CD4-positive, alpha-beta memory T cell (primary cell): ENCODE results near the gene CRIP3. TPM values are rescaled to one million over a fixed set of nuclear protein-coding genes. Genes with fewer than 3 reads are reported as not detected.

Experiments used
- CTCF ChIA-PET: fragments of 350-600 bp; sonication (Branson Sonifier 250); formaldehyde crosslinking; loops from one replicate; lab custom pipeline; 2021; ENCODE audit warnings: inconsistent platforms; ENCODE audit not compliant: partially characterized antibody; lab: Charles Lee
- POLR2A ChIA-PET: fragments of 350-600 bp; sonication (Branson Sonifier 250); formaldehyde crosslinking; loops from one replicate; lab custom pipeline; 2021; ENCODE audit not compliant: partially characterized antibody; lab: Charles Lee
- DNase-seq, 5 donors: peaks; one replicate each; pipeline versions ENCODE4 v3.0.0 to v3.0.0-alpha.2; 2020 to 2022; ENCODE audit warnings: mixed read lengths in 1 of 5
- H3K27ac ChIP-seq: one replicate; pipeline ENCODE4 v1.7.0; 2013; ENCODE audit warnings: low read depth, low read length
- H3K27me3 ChIP-seq: 2 replicates; pipeline ENCODE4 v1.7.0; 2013; ENCODE audit warnings: mild to moderate bottlenecking, low read length, moderate library complexity; ENCODE audit not compliant: insufficient read depth
- H3K36me3 ChIP-seq: 2 replicates; pipeline ENCODE4 v1.7.0; 2013; ENCODE audit warnings: mild to moderate bottlenecking, low read length, moderate library complexity; ENCODE audit not compliant: insufficient read depth
- H3K4me1 ChIP-seq: 2 replicates; pipeline ENCODE4 v1.7.0; 2013; ENCODE audit warnings: mild to moderate bottlenecking, low read length, moderate library complexity; ENCODE audit not compliant: insufficient read depth
- H3K4me3 ChIP-seq, 2 donors: one replicate each; pipeline ENCODE4 v1.7.0; 2013; ENCODE audit warnings: low read length in 2 of 2, mild to moderate bottlenecking in 1 of 2
- H3K9me3 ChIP-seq, 2 donors: one replicate each; pipeline ENCODE4 v1.7.0; 2013; ENCODE audit warnings: low read length in 2 of 2, control low read depth in 1 of 2; ENCODE audit not compliant: control insufficient read depth in 1 of 2
- H3K27ac Mint-ChIP-seq, 7 donors: one replicate each; pipeline ENCODE4 v1.8.0; 2020 to 2021; ENCODE audit warnings: mixed read lengths in 7 of 7, mild to moderate bottlenecking in 6 of 7, inconsistent platforms in 3 of 7, moderate library complexity in 3 of 7
- H3K27me3 Mint-ChIP-seq, 2 donors: one replicate each; pipeline ENCODE4 v1.8.0; 2020 to 2021; ENCODE audit warnings: mixed read lengths in 2 of 2
- H3K36me3 Mint-ChIP-seq, 2 donors: one replicate each; pipeline ENCODE4 v1.8.0; 2020 to 2021; ENCODE audit warnings: mixed read lengths in 2 of 2, inconsistent platforms in 1 of 2, mild to moderate bottlenecking in 1 of 2
- H3K4me1 Mint-ChIP-seq, 4 donors: one replicate each; pipeline ENCODE4 v1.8.0; 2020 to 2021; ENCODE audit warnings: mixed read lengths in 4 of 4, mild to moderate bottlenecking in 1 of 4
- H3K4me3 Mint-ChIP-seq, 8 donors: one replicate each; pipeline ENCODE4 v1.8.0; 2020 to 2021; ENCODE audit warnings: mixed read lengths in 8 of 8, mild to moderate bottlenecking in 7 of 8, moderate library complexity in 6 of 8, inconsistent platforms in 3 of 8
- H3K9me3 Mint-ChIP-seq, 8 donors: one replicate each; pipeline ENCODE4 v1.8.0; 2020 to 2021; ENCODE audit warnings: mixed read lengths in 8 of 8, mild to moderate bottlenecking in 5 of 8, inconsistent platforms in 3 of 8, moderate library complexity in 1 of 8
- intact Hi-C: fragments of 100-400 bp; cut with micrococcal nuclease; formaldehyde crosslinking; loops from one replicate; pipeline ENCODE4 v1.15.1; 2023
- polyA plus RNA-seq, 2 donors: library from polyadenylated mRNA; unstranded; fragments of 300-500 nt; fragmentation: Illumina TruSeq; gene quantifications; one replicate each; pipeline ENCODE4 v1.2.3, GENCODE V29; 2021
- total RNA-seq, 2 experiments: library from RNA; stranded (reverse); gene quantifications; one replicate each; pipeline ENCODE4 v1.2.3, GENCODE V29; 2021

CRIP3 gene
- total and polyA plus RNA-seq, 4 experiments from 2014 or later = 1.9 to 3.0 TPM; not detected in 2

DNA sequence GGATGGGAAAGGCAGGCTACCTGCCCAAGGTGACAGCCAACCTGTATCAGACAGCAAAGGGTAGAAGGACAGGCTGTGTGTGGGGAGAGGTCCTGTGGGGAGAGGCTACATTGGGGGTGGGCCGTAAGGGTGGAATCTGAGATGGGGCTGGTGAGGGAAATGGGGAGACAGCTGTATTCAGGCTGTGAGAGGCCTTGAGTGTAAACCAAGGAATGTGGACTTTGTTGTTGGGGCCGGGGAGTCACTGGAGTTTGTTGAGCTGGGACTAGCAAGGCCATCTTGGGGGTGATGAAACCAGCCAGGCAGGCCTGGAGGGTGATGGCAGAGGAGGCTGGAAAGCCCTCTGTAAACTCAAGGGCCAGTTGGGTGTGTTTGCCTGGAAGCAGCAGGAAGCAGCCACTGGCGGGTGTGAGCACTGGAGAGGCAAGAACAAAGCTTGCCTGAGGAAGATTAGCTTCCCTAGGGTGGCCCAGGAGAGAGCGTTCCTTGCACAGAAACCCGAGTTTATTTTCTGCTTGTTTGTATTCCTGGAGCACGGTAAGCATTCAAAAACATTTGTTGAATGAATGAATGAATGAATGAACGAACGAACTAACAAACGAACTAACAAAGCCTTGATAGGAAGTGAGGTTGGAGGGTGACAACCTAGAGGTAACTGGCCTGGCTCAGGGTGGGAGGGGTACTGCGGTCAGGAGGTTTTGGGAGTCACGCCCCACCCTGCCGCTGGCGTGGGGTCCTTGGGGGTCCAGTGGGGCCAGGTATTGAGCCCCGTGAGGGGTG, 46.4 kb downstream of the CRIP3 start:
- DNase-seq = no peak
- no peaks in the 10 kb centered on the region for H3K36me3 Mint-ChIP-seq
- intact Hi-C loops = loop anchor here (2.0 kb wide), 1 partner anchor 73 kb away; no protein-coding TSS in a partner anchor
- ChIA-PET CTCF (interaction anchor here (1.3 to 6.4 kb wide), 7 partner anchors 33 to 244 kb away, joined by 3 to 70 read pairs (median 8); partner anchors contain the start of genes CRIP3 and DNPH1), POLR2A (interaction anchor here (1.1 kb wide), 1 partner anchor 38 kb away, joined by 3 read pairs; no protein-coding TSS in a partner anchor)
- Histone ChIP-seq H3K27me3 (no peaks in the 10 kb centered on the region), H3K27ac (no peak overlapping the region), H3K36me3 (no peaks in the 10 kb centered on the region), H3K4me1 (no peaks in the 10 kb centered on the region), H3K4me3 (no peak overlapping the region), H3K9me3 (no peaks in the 10 kb centered on the region)
- peaks cover 1 to 4% (median 3%) of the 10 kb centered on the region in 4 donors for H3K4me1 Mint-ChIP-seq
- peaks cover 0 to 3% of the 10 kb centered on the region in 2 donors for H3K27me3 Mint-ChIP-seq
- no peaks in the 10 kb centered on the region for H3K9me3 Mint-ChIP-seq
- H3K27ac Mint-ChIP-seq = peak overlapping the region in 1 of 7 donors; percentile 29
- no peak overlapping the region for H3K4me3 Mint-ChIP-seq

DNA sequence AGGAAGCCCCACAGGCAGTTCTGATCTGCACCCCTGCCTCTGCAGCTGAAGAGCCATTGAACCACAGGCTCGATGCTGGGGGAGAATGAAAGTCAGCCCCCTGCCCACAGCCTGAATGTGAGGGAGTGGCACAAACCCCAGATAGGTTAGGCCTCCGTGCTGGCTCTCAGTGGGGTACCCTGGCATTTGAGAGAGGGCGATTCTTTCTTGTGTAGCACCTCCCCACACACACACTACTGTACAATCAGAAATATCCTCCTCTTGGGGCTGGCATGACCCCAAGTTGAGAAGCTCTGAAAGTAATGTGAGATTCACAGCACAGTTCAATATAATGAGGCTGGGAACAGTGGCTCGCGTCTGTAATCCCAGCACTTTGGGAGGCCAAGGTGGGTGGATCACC, 47.4 kb downstream of the CRIP3 start:
- POLR2A ChIA-PET = interaction anchor here (0.5 kb wide), 1 partner anchor 166 kb away, joined by 4 read pairs; the partner anchor contains the start of gene ABCC10
- no peak for DNase-seq
- H3K36me3 ChIP-seq = no peaks in the 10 kb centered on the region
- no peak overlapping the region for H3K4me3 ChIP-seq
- no peaks in the 10 kb centered on the region for H3K4me1 ChIP-seq
- Mint-ChIP-seq H3K36me3 (no peaks in the 10 kb centered on the region), H3K9me3 (no peaks in the 10 kb centered on the region), H3K27ac (no peak overlapping the region), H3K4me3 (no peak overlapping the region), H3K27me3 (peaks cover 0 to 3% of the 10 kb centered on the region in 2 donors), H3K4me1 (peaks cover 1 to 7% (median 4%) of the 10 kb centered on the region in 4 donors)
- intact Hi-C loops = no loop called here
- H3K27me3 ChIP-seq = no peaks in the 10 kb centered on the region
- CTCF ChIA-PET = interaction anchor here (1.3 to 6.4 kb wide), 6 partner anchors 32 to 245 kb away, joined by 3 to 70 read pairs (median 8); partner anchors contain the start of genes CRIP3 and DNPH1
- H3K9me3 ChIP-seq = no peaks in the 10 kb centered on the region
- H3K27ac ChIP-seq = no peak overlapping the region

DNA sequence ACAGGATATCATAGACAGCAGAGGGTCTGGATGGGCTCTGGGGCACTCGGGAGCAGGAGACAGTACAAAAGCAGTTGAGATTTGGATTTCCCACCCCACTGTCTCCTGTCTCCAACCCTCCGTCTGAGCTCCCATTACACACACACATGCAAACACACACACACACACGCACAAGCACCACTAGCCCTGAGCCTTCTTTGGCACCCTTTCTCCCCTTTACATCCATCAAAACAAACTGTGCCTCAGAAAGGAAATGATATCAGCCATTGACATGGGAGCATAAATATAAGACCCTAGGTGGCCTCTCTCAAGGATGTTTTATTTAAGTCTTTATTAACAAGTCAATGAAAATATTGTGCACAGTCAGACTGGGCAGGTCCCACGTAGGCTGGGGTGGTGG, 47.8 kb downstream of the CRIP3 start:
- POLR2A ChIA-PET = interaction anchor here (0.5 kb wide), 1 partner anchor 166 kb away, joined by 4 read pairs; the partner anchor contains the start of gene ABCC10
- H3K27me3 Mint-ChIP-seq = peaks cover 0 to 4% of the 10 kb centered on the region in 2 donors
- peak overlapping the region in 1 of 7 donors; percentile 56 for H3K27ac Mint-ChIP-seq
- Histone ChIP-seq H3K36me3 (no peaks in the 10 kb centered on the region), H3K9me3 (no peaks in the 10 kb centered on the region), H3K27me3 (no peaks in the 10 kb centered on the region), H3K4me1 (no peaks in the 10 kb centered on the region), H3K27ac (no peak overlapping the region), H3K4me3 (no peak overlapping the region)
- no peak for DNase-seq
- no peak overlapping the region for H3K4me3 Mint-ChIP-seq
- CTCF ChIA-PET = interaction anchor here (2.4 to 6.4 kb wide), 3 partner anchors 32 to 246 kb away, joined by 9 to 70 read pairs (median 41); partner anchors contain the start of gene DNPH1
- intact Hi-C loops = no loop called here
- no peaks in the 10 kb centered on the region for H3K9me3 Mint-ChIP-seq
- no peaks in the 10 kb centered on the region for H3K36me3 Mint-ChIP-seq
- H3K4me1 Mint-ChIP-seq = peaks cover 1 to 7% (median 4%) of the 10 kb centered on the region in 4 donors

DNA sequence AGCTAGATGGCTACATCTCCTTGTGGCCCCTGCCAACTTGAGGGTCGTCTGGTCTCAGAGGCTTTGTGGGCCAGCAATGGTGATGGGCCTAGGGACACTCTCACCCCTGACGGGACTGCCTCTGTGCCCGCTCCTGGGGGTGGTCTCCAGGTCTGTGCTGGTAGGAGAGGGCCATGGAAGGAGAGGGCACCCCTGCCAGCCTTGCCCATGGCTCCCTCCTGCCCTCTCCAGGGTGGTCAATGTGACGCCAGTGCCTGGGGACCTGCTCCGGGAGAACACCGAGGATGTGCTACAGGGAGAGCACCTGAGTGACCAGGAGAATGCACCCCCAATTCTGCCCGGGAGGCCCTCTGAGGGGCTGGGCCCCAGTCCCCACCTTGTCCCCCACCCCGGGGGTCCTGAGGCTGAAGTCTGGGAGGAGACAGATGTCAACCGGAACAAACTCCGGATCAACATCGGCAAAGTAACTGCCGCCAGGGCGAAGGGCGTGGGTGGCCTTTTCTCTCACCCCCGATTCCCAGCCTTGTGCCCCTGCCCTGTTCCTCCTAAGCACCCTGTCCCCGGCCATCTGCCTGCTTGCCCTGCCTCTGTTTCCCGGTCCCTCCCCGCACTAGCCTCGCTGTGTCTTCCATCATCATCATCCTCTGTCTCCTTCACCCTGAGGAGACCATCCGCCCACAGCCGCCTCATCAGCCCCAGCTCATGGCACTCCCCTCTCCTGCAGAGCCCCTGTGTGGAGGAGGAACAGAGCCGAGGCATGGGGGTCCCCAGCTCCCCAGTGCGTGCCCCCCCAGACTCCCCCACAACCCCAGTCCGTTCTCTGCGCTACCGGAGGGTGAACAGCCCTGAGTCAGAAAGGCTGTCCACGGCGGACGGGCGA, 49.6 kb downstream of the CRIP3 start:
- ChIA-PET POLR2A (no interaction called here), CTCF (interaction anchor here (6.1 to 6.4 kb wide), 2 partner anchors 139 to 247 kb away, joined by 41 to 70 read pairs; no protein-coding TSS in a partner anchor)
- Histone ChIP-seq H3K4me3 (no peak overlapping the region), H3K36me3 (no peaks in the 10 kb centered on the region), H3K4me1 (no peaks in the 10 kb centered on the region), H3K27ac (no peak overlapping the region), H3K27me3 (no peaks in the 10 kb centered on the region), H3K9me3 (no peaks in the 10 kb centered on the region)
- intact Hi-C loops = no loop called here
- H3K4me1 Mint-ChIP-seq = peaks cover 1 to 7% (median 4%) of the 10 kb centered on the region in 4 donors
- no peak overlapping the region for H3K27ac Mint-ChIP-seq
- peaks cover 0 to 5% of the 10 kb centered on the region in 2 donors for H3K27me3 Mint-ChIP-seq
- no peak for DNase-seq
- H3K9me3 Mint-ChIP-seq = no peaks in the 10 kb centered on the region
- H3K4me3 Mint-ChIP-seq = no peak overlapping the region
- no peaks in the 10 kb centered on the region for H3K36me3 Mint-ChIP-seq

DNA sequence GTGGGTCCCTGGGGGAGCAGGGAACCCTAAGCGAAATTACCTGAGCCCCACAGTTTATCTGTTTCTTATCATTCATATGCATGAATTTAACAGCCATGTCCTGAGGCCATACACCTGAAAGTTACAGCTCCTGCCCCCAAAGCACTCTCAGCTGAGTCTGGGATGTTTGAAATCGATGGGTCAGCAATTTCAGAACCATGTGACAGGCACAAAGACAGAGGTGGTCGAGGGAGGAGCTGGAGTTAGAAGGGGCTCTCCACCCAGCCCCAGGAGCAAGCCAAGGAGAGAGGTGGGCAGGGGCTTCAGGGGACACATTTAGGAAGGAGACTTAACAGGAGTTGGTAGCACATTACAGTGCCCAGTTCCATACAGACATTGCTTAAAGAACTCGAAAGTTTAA, 50.4 kb downstream of the CRIP3 start:
- Histone ChIP-seq H3K9me3 (no peaks in the 10 kb centered on the region), H3K27ac (no peak overlapping the region), H3K27me3 (no peaks in the 10 kb centered on the region), H3K4me1 (no peaks in the 10 kb centered on the region), H3K4me3 (no peak overlapping the region), H3K36me3 (no peaks in the 10 kb centered on the region)
- POLR2A ChIA-PET = no interaction called here
- Mint-ChIP-seq H3K27me3 (peaks cover 0 to 5% of the 10 kb centered on the region in 2 donors), H3K9me3 (no peaks in the 10 kb centered on the region), H3K36me3 (no peaks in the 10 kb centered on the region), H3K4me1 (peaks cover 0 to 7% (median 0%) of the 10 kb centered on the region in 4 donors), H3K4me3 (no peak overlapping the region), H3K27ac (peak overlapping the region in 1 of 7 donors; percentile 43)
- intact Hi-C loops = no loop called here
- no peak for DNase-seq
- CTCF ChIA-PET = no interaction called here

DNA sequence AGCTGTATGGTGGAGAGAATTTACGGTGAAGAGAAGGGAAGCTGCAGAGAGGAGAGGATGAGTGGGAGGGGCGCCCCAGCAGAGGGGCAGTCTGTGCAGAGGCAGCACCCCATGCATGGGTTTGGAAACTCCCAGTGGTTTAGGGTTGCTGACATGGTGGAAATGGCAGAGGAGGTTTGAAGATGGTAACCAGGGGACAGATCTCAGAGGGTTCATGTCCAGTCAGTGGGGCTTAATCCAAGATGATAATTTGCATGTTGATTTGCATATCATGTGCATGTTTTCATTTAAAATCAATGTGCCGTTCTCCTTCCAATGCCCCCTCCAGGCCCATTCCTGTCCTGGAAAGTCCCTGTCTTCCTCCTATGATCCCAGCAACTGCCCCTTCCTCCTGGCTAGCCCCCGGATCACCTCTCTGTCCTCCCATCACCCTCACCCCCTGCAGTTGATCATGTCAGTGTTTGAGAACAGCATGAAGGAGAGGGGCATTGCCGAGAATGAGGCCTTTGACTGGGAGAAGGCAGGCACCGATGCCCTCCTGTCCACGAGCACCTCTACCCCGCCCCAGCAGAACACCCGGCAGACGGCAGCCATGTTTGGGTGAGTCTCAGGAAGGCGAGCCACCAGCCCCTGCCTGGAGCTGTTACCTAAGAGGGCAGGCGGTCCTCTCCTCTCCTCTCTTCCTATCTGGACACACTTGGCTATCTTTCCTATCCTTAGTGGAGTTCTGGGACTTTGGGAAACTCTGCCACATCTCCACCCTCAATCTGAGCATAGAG, 51.1 kb downstream of the CRIP3 start:
- CTCF ChIA-PET = interaction anchor here (0.7 kb wide), 1 partner anchor 138 kb away, joined by 3 read pairs; no protein-coding TSS in a partner anchor
- intact Hi-C loops = no loop called here
- Histone ChIP-seq H3K4me1 (no peaks in the 10 kb centered on the region), H3K4me3 (no peak overlapping the region), H3K27ac (no peak overlapping the region), H3K9me3 (no peaks in the 10 kb centered on the region), H3K27me3 (no peaks in the 10 kb centered on the region), H3K36me3 (no peaks in the 10 kb centered on the region)
- Mint-ChIP-seq H3K27me3 (peaks cover 0 to 10% of the 10 kb centered on the region in 2 donors), H3K27ac (peak overlapping the region in 1 of 7 donors; percentile 62), H3K9me3 (no peaks in the 10 kb centered on the region), H3K4me3 (no peak overlapping the region), H3K36me3 (no peaks in the 10 kb centered on the region), H3K4me1 (peaks cover 0 to 7% (median 0%) of the 10 kb centered on the region in 4 donors)
- no peak for DNase-seq
- POLR2A ChIA-PET = no interaction called here
